ENCODE results near the gene PTRHD1.

DNA sequence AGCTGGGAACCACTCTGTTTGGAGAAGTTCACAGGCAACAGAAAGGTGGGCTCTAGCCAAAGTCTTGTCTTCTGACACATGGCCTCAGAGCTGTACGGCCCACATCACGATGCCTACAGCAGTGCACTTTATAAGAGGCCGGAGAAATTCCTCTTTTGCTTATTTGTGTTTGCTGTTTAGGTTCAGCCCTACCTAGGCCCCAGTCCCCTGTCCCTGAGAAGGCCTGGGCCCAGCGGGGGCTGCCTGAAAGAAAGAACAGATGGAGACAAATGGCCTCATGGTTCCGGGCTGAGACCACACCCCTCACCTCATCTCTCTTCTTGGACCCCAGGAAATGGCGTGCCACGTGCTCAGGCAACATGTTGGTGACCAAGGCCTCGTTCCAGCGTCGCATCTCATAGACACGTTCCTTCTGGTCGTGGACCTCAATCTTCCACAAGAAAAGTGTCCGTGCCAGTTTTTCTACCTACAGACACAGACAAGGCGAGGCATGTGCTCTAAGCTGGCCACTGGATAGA lies 30.9 kb upstream of the PTRHD1 start:
- TF ChIP-seq, protein P1, sequence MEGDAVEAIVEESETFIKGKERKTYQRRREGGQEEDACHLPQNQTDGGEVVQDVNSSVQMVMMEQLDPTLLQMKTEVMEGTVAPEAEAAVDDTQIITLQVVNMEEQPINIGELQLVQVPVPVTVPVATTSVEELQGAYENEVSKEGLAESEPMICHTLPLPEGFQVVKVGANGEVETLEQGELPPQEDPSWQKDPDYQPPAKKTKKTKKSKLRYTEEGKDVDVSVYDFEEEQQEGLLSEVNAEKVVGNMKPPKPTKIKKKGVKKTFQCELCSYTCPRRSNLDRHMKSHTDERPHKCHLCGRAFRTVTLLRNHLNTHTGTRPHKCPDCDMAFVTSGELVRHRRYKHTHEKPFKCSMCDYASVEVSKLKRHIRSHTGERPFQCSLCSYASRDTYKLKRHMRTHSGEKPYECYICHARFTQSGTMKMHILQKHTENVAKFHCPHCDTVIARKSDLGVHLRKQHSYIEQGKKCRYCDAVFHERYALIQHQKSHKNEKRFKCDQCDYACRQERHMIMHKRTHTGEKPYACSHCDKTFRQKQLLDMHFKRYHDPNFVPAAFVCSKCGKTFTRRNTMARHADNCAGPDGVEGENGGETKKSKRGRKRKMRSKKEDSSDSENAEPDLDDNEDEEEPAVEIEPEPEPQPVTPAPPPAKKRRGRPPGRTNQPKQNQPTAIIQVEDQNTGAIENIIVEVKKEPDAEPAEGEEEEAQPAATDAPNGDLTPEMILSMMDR (IDR thresholded peaks at IDR 0.05) = no peak
- no peak for TF ChIP-seq EZH2 (IDR thresholded peaks at IDR 0.05)
- TF ChIP-seq EZH2phosphoT487 (IDR thresholded peaks at IDR 0.05) = no peak
